Endothelial cell (in vitro differentiated cells): ENCODE results near the gene TMOD2. TPM values are rescaled to one million over a fixed set of nuclear protein-coding genes. Genes with fewer than 3 reads are reported as not detected.

ENCODE experiments used
- DNase-seq: peaks from one replicate; pipeline ENCODE4 v3.0.0; 2021; ENCODE audit warnings: low spot score
- H3K27ac Mint-ChIP-seq: one replicate; pipeline ENCODE4 v1.8.0; 2021; ENCODE audit warnings: mixed read lengths, inconsistent platforms; ENCODE audit not compliant: unreplicated experiment
- H3K27me3 Mint-ChIP-seq: one replicate; pipeline ENCODE4 v1.8.0; 2021; ENCODE audit warnings: mild to moderate bottlenecking, moderate library complexity, mixed read lengths, inconsistent platforms; ENCODE audit not compliant: unreplicated experiment
- H3K36me3 Mint-ChIP-seq: one replicate; pipeline ENCODE4 v1.8.0; 2021; ENCODE audit warnings: mild to moderate bottlenecking, low read depth, mixed read lengths, inconsistent platforms; ENCODE audit not compliant: unreplicated experiment
- H3K4me1 Mint-ChIP-seq: one replicate; pipeline ENCODE4 v1.8.0; 2021; ENCODE audit warnings: mild to moderate bottlenecking, mixed read lengths, inconsistent platforms; ENCODE audit not compliant: unreplicated experiment
- H3K4me3 Mint-ChIP-seq: one replicate; pipeline ENCODE4 v1.8.0; 2021; ENCODE audit warnings: mild to moderate bottlenecking, mixed read lengths, inconsistent platforms; ENCODE audit not compliant: unreplicated experiment
- H3K9me3 Mint-ChIP-seq: one replicate; pipeline ENCODE4 v1.8.0; 2021; ENCODE audit warnings: mixed read lengths, inconsistent platforms; ENCODE audit not compliant: unreplicated experiment
- CTCF ChIP-seq: fragments of 200-600 bp; sonication (generic); IDR thresholded peaks from one replicate; pipeline ENCODE4 v1.5.0; 2021; ENCODE audit warnings: antibody characterized with exemption; ENCODE audit not compliant: unreplicated experiment
- total RNA-seq: library from RNA; stranded (reverse); fragmentation: NEBNext Ultra II Directional; extraction: Animal tissue kit (Norgen Biotek cat#: 25700); gene quantifications from one replicate; pipeline ENCODE4 v1.2.1, GENCODE V29; 2021; ENCODE audit not compliant: unreplicated experiment

The TMOD2 gene
- total RNA-seq, 1 donor from 2014 or later, result 118 TPM

- peaks cover 44% of the 10 kb centered on the region for H3K4me1 Mint-ChIP-seq
- TF ChIP-seq CTCF, result no peak
- DNase-seq, result no peak
- no peak overlapping the region for H3K27ac Mint-ChIP-seq
- no peaks in the 10 kb centered on the region for H3K27me3 Mint-ChIP-seq
- H3K9me3 Mint-ChIP-seq, result no peaks in the 10 kb centered on the region
- H3K4me3 Mint-ChIP-seq, result no peak overlapping the region
- no peaks in the 10 kb centered on the region for H3K36me3 Mint-ChIP-seq
These were observed 90.1 kb downstream of the TMOD2 start for GRCh38 chr15:51841406-51842040.

- Mint-ChIP-seq H3K4me3 (no peak overlapping the region), H3K27me3 (no peaks in the 10 kb centered on the region), H3K9me3 (no peaks in the 10 kb centered on the region), H3K27ac (no peak overlapping the region), H3K4me1 (peaks cover 42% of the 10 kb centered on the region), H3K36me3 (no peaks in the 10 kb centered on the region)
- TF ChIP-seq CTCF, result no peak
- DNase-seq, result no peak
These were observed 90.9 kb downstream of the TMOD2 start for GRCh38 chr15:51842265-51842664.

- TF ChIP-seq CTCF, result no peak
- Mint-ChIP-seq H3K4me1 (peaks cover 34% of the 10 kb centered on the region), H3K4me3 (no peak overlapping the region), H3K27ac (peak overlapping the region; percentile 4), H3K9me3 (no peaks in the 10 kb centered on the region), H3K36me3 (no peaks in the 10 kb centered on the region), H3K27me3 (no peaks in the 10 kb centered on the region)
- DNase-seq, result no peak
These were observed 91.7 kb downstream of the TMOD2 start for GRCh38 chr15:51842852-51843737.

GRCh38 chr15:51844747-51845426 is 93.5 kb downstream of the TMOD2 start:
- H3K9me3 Mint-ChIP-seq, result no peaks in the 10 kb centered on the region
- H3K27me3 Mint-ChIP-seq, result no peaks in the 10 kb centered on the region
- TF ChIP-seq CTCF, result no peak
- no peak overlapping the region for H3K4me3 Mint-ChIP-seq
- no peaks in the 10 kb centered on the region for H3K36me3 Mint-ChIP-seq
- H3K27ac Mint-ChIP-seq, result no peak overlapping the region
- peaks cover 33% of the 10 kb centered on the region for H3K4me1 Mint-ChIP-seq
- no peak for DNase-seq
